Measurements from ENCODE around the gene ADCY3. TPM values are rescaled to one million over a fixed set of nuclear protein-coding genes. Genes with fewer than 3 reads are reported as not detected.

Gene ADCY3
- polyA plus RNA-seq, 1 donor (not counting 4 experiments of a cell fraction or from before 2014, with no cell fraction given) = 33.2 TPM

- DNase-seq (ENCODE audit: low read depth, low spot score) (no peak), FAIRE-seq (no peak)
- H3K79me2 ChIP-seq (ENCODE audit: control insufficient read depth, insufficient read depth, low read length) = no peaks in the 10 kb centered on the region
- H2AFZ ChIP-seq (ENCODE audit: control insufficient read depth, low read length) = no peak overlapping the region
- H3K4me2 ChIP-seq (ENCODE audit: control insufficient read depth, extremely low read depth, insufficient read depth, low read depth, low read length) = no peak overlapping the region
- H3K36me3 ChIP-seq (ENCODE audit: control insufficient read depth in 2 of 2, extremely low read depth in 1 of 2, insufficient read depth in 2 of 2, low read length in 2 of 2) = peaks cover 1 to 5% of the 10 kb centered on the region in 2 experiments
- no peak overlapping the region for H3K27ac ChIP-seq (ENCODE audit: control insufficient read depth, insufficient read depth, low read length)
- no peak overlapping the region for H3K4me3 ChIP-seq (ENCODE audit: control insufficient read depth in 2 of 3, extremely low read depth in 1 of 3, insufficient read depth in 2 of 3, low read depth in 1 of 3, low read length in 3 of 3)
- dilution Hi-C loops (cut with MboI; ENCODE audit: extremely low pct_ligation_motif_present, low sequenced_read_pairs) = no loop called here
- H3K9me3 ChIP-seq (ENCODE audit: control insufficient read depth, low read depth, low read length) = no peaks in the 10 kb centered on the region
- H3K4me1 ChIP-seq (ENCODE audit: control insufficient read depth, extremely low read depth, insufficient read depth, low read length) = no peaks in the 10 kb centered on the region
- no peak for TF ChIP-seq CTCF (optimal IDR thresholded peaks at IDR 0.05 in 1 of 3, IDR thresholded peaks at IDR 0.05 in 1 of 3, conservative IDR thresholded peaks at IDR 0.05 in 1 of 3; ENCODE audit: extremely low read depth in 1 of 3, insufficient read depth in 2 of 3, low read length in 3 of 3)
- TF ChIP-seq EZH2 (IDR thresholded peaks at IDR 0.05; ENCODE audit: low read length) = no peak
- H3K27me3 ChIP-seq (ENCODE audit: control insufficient read depth, extremely low read depth, insufficient read depth, low read length) = no peaks in the 10 kb centered on the region
- H3K9ac ChIP-seq (ENCODE audit: control insufficient read depth, extremely low read depth, insufficient read depth, low read length) = no peak overlapping the region
- no peaks in the 10 kb centered on the region for H4K20me1 ChIP-seq (ENCODE audit: control insufficient read depth, extremely low read depth, insufficient read depth, low read length)
- H3K9me1 ChIP-seq (ENCODE audit: control insufficient read depth, extremely low read depth, insufficient read depth, low read length) = no peaks in the 10 kb centered on the region
Measured at GRCh38 chr2:24844023-24844685, 75.9 kb downstream of the ADCY3 start.

GRCh38 chr2:24843330-24843860 is 76.6 kb downstream of the ADCY3 start:
- no peaks in the 10 kb centered on the region for H3K79me2 ChIP-seq (ENCODE audit: control insufficient read depth, insufficient read depth, low read length)
- H4K20me1 ChIP-seq (ENCODE audit: control insufficient read depth, extremely low read depth, insufficient read depth, low read length) = no peaks in the 10 kb centered on the region
- dilution Hi-C loops (cut with MboI; ENCODE audit: extremely low pct_ligation_motif_present, low sequenced_read_pairs) = no loop called here
- no peak for FAIRE-seq
- no peak overlapping the region for H3K9ac ChIP-seq (ENCODE audit: control insufficient read depth, extremely low read depth, insufficient read depth, low read length)
- no peak for DNase-seq (ENCODE audit: low read depth, low spot score)
- H2AFZ ChIP-seq (ENCODE audit: control insufficient read depth, low read length) = no peak overlapping the region
- H3K27me3 ChIP-seq (ENCODE audit: control insufficient read depth, extremely low read depth, insufficient read depth, low read length) = no peaks in the 10 kb centered on the region
- H3K4me2 ChIP-seq (ENCODE audit: control insufficient read depth, extremely low read depth, insufficient read depth, low read depth, low read length) = no peak overlapping the region
- H3K9me1 ChIP-seq (ENCODE audit: control insufficient read depth, extremely low read depth, insufficient read depth, low read length) = no peaks in the 10 kb centered on the region
- no peak overlapping the region for H3K4me3 ChIP-seq (ENCODE audit: control insufficient read depth in 2 of 3, extremely low read depth in 1 of 3, insufficient read depth in 2 of 3, low read depth in 1 of 3, low read length in 3 of 3)
- no peaks in the 10 kb centered on the region for H3K9me3 ChIP-seq (ENCODE audit: control insufficient read depth, low read depth, low read length)
- no peaks in the 10 kb centered on the region for H3K4me1 ChIP-seq (ENCODE audit: control insufficient read depth, extremely low read depth, insufficient read depth, low read length)
- no peak overlapping the region for H3K27ac ChIP-seq (ENCODE audit: control insufficient read depth, insufficient read depth, low read length)
- H3K36me3 ChIP-seq (ENCODE audit: control insufficient read depth in 2 of 2, extremely low read depth in 1 of 2, insufficient read depth in 2 of 2, low read length in 2 of 2) = peaks cover 1 to 5% of the 10 kb centered on the region in 2 experiments
- TF ChIP-seq CTCF (optimal IDR thresholded peaks at IDR 0.05 in 1 of 3, IDR thresholded peaks at IDR 0.05 in 1 of 3, conservative IDR thresholded peaks at IDR 0.05 in 1 of 3; ENCODE audit: extremely low read depth in 1 of 3, insufficient read depth in 2 of 3, low read length in 3 of 3) (no peak), EZH2 (IDR thresholded peaks at IDR 0.05; ENCODE audit: low read length) (no peak)

All from keratinocyte (primary cell).